Naive thymus-derived CD4-positive, alpha-beta T cell (primary cell): Measurements from ENCODE around the gene TLE2. TPM values are rescaled to one million over a fixed set of nuclear protein-coding genes. Genes with fewer than 3 reads are reported as not detected.
A peak's percentile ranks its signal among the peaks of the same experiment; 100 is the strongest.

Source experiments
- ATAC-seq: fragments of 150-1000 bp; cut with Tn5 transposase; 2 replicates; pipeline ENCODE4 v1.10.0; 2021; ENCODE audit warnings: mild to moderate bottlenecking, moderate library complexity
- CTCF ChIA-PET: fragments of 350-600 bp; sonication (Branson Sonifier 250); formaldehyde crosslinking; loops from one replicate; lab custom pipeline; 2021; ENCODE audit warnings: antibody characterized with exemption; lab: Charles Lee
- POLR2A ChIA-PET: fragments of 350-600 bp; sonication (Branson Sonifier 250); formaldehyde crosslinking; loops from one replicate; lab custom pipeline; 2021; ENCODE audit warnings: antibody characterized with exemption, inconsistent platforms; lab: Charles Lee
- DNase-seq, 9 donors: peaks; one replicate each; pipeline versions ENCODE4 v3.0.0 to v3.0.0-alpha.2; 2020 to 2022; ENCODE audit warnings: mixed read lengths in 1 of 9
- H3K27ac ChIP-seq: one replicate; pipeline ENCODE4 v1.7.0; 2013; ENCODE audit warnings: mild to moderate bottlenecking, low read depth, low read length, moderate library complexity
- H3K27me3 ChIP-seq, 2 donors: one replicate each; pipeline ENCODE4 v1.7.0; 2013; ENCODE audit warnings: low read length in 2 of 2, mild to moderate bottlenecking in 2 of 2, moderate library complexity in 2 of 2; ENCODE audit not compliant: control insufficient read depth in 2 of 2, insufficient read depth in 2 of 2
- H3K36me3 ChIP-seq, 3 experiments: 1 replicate in 2 of 3; 2 replicates in 1 of 3; pipeline ENCODE4 v1.7.0; 2013; ENCODE audit warnings: low read length in 3 of 3, mild to moderate bottlenecking in 3 of 3, moderate library complexity in 1 of 3; ENCODE audit not compliant: insufficient read depth in 3 of 3, control insufficient read depth in 2 of 3
- H3K4me1 ChIP-seq, 2 donors: one replicate each; pipeline ENCODE4 v1.7.0; 2013; ENCODE audit warnings: low read length in 2 of 2, mild to moderate bottlenecking in 2 of 2, moderate library complexity in 1 of 2; ENCODE audit not compliant: control insufficient read depth in 2 of 2, insufficient read depth in 2 of 2
- H3K4me3 ChIP-seq: 2 replicates; pipeline ENCODE4 v1.7.0; 2013; ENCODE audit warnings: mild to moderate bottlenecking, low read length
- H3K9me3 ChIP-seq, 3 experiments: 1 replicate in 2 of 3; 2 replicates in 1 of 3; pipeline ENCODE4 v1.7.0; 2013; ENCODE audit warnings: low read length in 3 of 3; ENCODE audit not compliant: control insufficient read depth in 2 of 3
- H3K27ac Mint-ChIP-seq, 9 donors: one replicate each; pipeline ENCODE4 v1.8.0; 2020 to 2022; ENCODE audit warnings: mixed read lengths in 9 of 9, mild to moderate bottlenecking in 8 of 9, moderate library complexity in 5 of 9, inconsistent platforms in 2 of 9
- H3K27me3 Mint-ChIP-seq, 5 donors: one replicate each; pipeline ENCODE4 v1.8.0; 2021 to 2022; ENCODE audit warnings: mixed read lengths in 5 of 5, mild to moderate bottlenecking in 1 of 5
- H3K36me3 Mint-ChIP-seq, 5 donors: one replicate each; pipeline ENCODE4 v1.8.0; 2020 to 2022; ENCODE audit warnings: mixed read lengths in 5 of 5, mild to moderate bottlenecking in 3 of 5, inconsistent platforms in 1 of 5
- H3K4me1 Mint-ChIP-seq, 7 donors: one replicate each; pipeline ENCODE4 v1.8.0; 2020 to 2022; ENCODE audit warnings: mixed read lengths in 7 of 7, mild to moderate bottlenecking in 3 of 7, inconsistent platforms in 1 of 7
- H3K4me3 Mint-ChIP-seq, 10 donors: one replicate each; pipeline ENCODE4 v1.8.0; 2020 to 2022; ENCODE audit warnings: mild to moderate bottlenecking in 10 of 10, mixed read lengths in 10 of 10, moderate library complexity in 6 of 10, inconsistent platforms in 2 of 10
- H3K9me3 Mint-ChIP-seq, 11 donors: one replicate each; pipeline ENCODE4 v1.8.0; 2020 to 2022; ENCODE audit warnings: mixed read lengths in 11 of 11, mild to moderate bottlenecking in 4 of 11, inconsistent platforms in 1 of 11, moderate library complexity in 1 of 11
- intact Hi-C, 2 donors: fragments of 100-400 bp; cut with micrococcal nuclease; formaldehyde crosslinking; loops; one replicate each; pipeline ENCODE4 v1.15.1; 2023
- polyA plus RNA-seq, 2 donors: library from polyadenylated mRNA; unstranded; fragments of 300-500 nt; fragmentation: Illumina TruSeq; gene quantifications; one replicate each; pipeline ENCODE4 v1.2.3, GENCODE V29; 2021
- total RNA-seq, 6 experiments: library from RNA in 5 of 6; stranded (reverse) in 5 of 6; gene quantifications; 1 replicate in 5 of 6; 2 replicates in 1 of 6; pipeline ENCODE4 v1.2.3 and lab custom pipeline; 2021 to 2026

Gene TLE2
- total and polyA plus RNA-seq, 7 experiments from 2014 or later, result 1.1 to 33.6 (median 14.3) TPM

DNA sequence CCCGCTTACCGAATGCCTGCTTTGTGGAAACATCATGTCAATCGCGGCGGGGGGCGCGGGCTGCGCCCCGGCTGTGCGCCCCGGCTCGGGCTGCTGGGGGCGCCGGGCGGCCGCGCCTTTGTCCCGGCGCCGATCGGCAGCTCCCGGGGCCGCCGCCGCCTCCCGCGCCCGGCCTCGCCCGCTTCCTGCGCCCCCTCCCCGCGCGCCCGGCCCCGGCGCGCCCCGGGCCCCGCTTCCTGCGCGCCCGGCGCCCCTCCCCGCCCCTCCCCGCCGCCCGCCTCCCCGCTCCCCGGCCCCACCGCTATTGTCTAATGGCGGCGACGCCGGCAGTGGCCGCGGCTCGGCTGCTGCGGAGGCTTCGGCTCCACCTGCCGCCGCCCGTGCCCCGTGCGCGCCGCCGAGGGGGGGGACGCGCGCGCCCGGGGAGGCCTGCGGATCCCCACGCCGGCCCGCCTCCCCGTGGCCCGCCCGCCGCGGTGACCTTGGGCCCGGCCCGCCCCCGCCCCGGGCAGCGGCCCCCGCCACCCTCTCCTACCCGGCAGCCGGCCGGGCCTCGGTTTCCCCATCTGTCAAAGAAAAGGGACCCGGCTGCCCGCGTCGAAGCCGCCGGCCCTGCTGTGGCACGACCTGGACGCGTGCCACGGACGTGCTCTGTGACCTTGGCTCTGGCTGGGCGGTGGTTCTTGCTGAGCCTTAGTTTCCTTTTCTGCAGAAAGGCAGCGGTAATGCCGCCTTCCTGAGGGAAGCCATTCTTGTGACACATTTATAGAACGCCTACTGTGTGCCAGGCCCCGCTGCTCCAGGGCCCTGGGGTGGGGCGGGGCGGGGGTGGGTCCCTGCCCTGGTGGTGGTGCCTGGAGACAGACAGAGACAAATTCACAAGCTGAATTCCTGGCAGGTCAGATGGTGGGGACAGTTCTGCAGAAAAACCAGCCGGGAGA, 33.4 kb upstream of the TLE2 start, which contains the start of gene TLE5:
TLE5 (minus strand) TSS at position 331 of the 941 bp plus-strand sequence; CDS start at position 36, 295 bp downstream.
- Histone ChIP-seq H3K27ac (peak within 1 kb of the TSS; percentile 90), H3K36me3 (peaks cover 10 to 36% (median 15%) of the 10 kb centered on the region in 3 experiments), H3K4me1 (peaks cover 24 to 43% of the 10 kb centered on the region in 2 donors), H3K9me3 (no peaks in the 10 kb centered on the region), H3K4me3 (peak within 1 kb of the TSS; percentile 99), H3K27me3 (no peaks in the 10 kb centered on the region)
- Mint-ChIP-seq H3K4me3 (peak within 1 kb of the TSS; percentile 88 to 99 (median 94)), H3K36me3 (peaks cover 0 to 23% (median 16%) of the 10 kb centered on the region in 5 donors), H3K27me3 (peaks cover 0 to under 1% (median 0%) of the 10 kb centered on the region in 5 donors), H3K27ac (peak within 1 kb of the TSS; percentile 90 to 98 (median 95)), H3K4me1 (peaks cover 13 to 45% (median 29%) of the 10 kb centered on the region in 7 donors), H3K9me3 (no peaks in the 10 kb centered on the region)
- intact Hi-C loops, result loop anchor here in 1 of 2 donors (1.0 to 2.0 kb wide), 3 partner anchors 13 to 162 kb away; partner anchors contain the start of genes GNA11 and ZNF57
- DNase-seq (peak; percentile 69 to 79 (median 76)), ATAC-seq (peak; percentile 78)
- ChIA-PET POLR2A (interaction anchor here (0.6 to 14.9 kb wide), 10 partner anchors 10 to 112 kb away, joined by 3 to 359 read pairs (median 7); no protein-coding TSS in a partner anchor), CTCF (interaction anchor here (1.3 to 3.3 kb wide), 2 partner anchors 26 to 111 kb away, joined by 4 to 18 read pairs; no protein-coding TSS in a partner anchor)

DNA sequence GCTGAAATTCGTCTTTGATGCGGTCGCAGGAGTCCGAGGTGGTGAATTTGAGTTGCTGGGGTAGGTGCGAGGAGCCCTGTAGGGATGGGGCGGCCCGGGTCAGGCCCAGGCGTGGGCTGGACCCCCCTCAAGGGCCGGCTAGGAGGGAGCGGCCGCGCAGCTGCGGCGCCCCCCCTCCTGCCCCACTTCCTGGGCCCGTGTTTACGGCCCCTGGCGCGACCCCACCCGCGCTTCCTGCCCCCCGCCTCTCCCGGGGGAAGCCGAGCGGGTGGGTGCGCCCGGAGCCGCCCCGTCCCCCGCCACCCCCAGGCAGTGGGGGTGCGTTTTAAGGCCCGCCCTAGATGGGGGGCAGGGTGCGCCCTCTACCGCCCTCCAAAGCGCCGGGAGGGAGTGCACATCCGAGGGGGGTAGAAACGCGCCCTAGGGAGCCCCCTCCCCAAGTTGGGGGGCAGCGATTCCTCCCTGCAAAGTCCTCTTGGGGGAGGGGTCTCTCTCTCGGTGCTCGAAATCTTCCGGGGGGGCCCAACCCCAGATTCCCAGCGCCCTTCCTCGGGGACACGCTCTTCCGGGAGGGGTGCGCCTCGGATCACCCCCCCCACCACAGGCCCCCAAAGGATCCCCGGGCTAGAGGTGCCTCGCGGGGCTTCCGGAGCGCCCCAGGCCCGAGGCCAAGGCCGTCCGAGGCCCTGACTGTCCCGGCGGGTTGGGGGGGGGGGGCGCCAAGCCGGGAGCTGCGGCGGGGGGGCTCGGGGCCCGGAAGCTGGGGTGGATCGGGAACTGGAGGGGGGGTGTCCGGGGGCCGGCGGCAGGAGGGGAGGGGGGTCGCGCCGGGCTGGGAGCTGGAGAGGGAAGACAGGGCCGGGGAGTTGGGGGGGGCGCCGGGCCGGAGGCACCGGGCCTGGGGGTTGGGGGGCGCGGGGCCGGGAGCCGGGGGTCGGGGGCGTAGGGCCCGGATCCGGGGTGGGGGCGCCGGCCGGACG, 32.4 kb upstream of the TLE2 start:
- Histone ChIP-seq H3K27ac (peak overlapping the region; percentile 85), H3K9me3 (no peaks in the 10 kb centered on the region), H3K4me1 (peaks cover 24 to 53% of the 10 kb centered on the region in 2 donors), H3K4me3 (peak overlapping the region; percentile 99), H3K36me3 (peaks cover 20 to 46% (median 24%) of the 10 kb centered on the region in 3 experiments), H3K27me3 (no peaks in the 10 kb centered on the region)
- Mint-ChIP-seq H3K4me1 (peaks cover 17 to 52% (median 34%) of the 10 kb centered on the region in 7 donors), H3K9me3 (no peaks in the 10 kb centered on the region), H3K36me3 (peaks cover 0 to 27% (median 19%) of the 10 kb centered on the region in 5 donors), H3K27me3 (no peaks in the 10 kb centered on the region), H3K4me3 (peak overlapping the region; percentile 91 to 99 (median 94)), H3K27ac (peak overlapping the region; percentile 81 to 98 (median 93))
- ATAC-seq, result peak; percentile 85
- POLR2A ChIA-PET, result interaction anchor here (0.6 to 14.9 kb wide), 21 partner anchors 9 to 678 kb away, joined by 3 to 359 read pairs (median 4); partner anchors contain the start of genes MFSD12 and S1PR4
- intact Hi-C loops, result loop anchor here (1.0 to 2.0 kb wide), 12 partner anchors 9 to 242 kb away; partner anchors contain the start of genes TLE6 (in 2 of the 2), GNA11 (in 1 of the 2), NCLN (in 1 of the 2) and ZNF554 (in 1 of the 2)
- DNase-seq, result peak; percentile 69 to 91 (median 91)
- CTCF ChIA-PET, result interaction anchor here (1.0 to 3.3 kb wide), 6 partner anchors 10 to 111 kb away, joined by 4 to 18 read pairs (median 5); no protein-coding TSS in a partner anchor

- H3K27me3 ChIP-seq, result no peaks in the 10 kb centered on the region
- H3K27ac ChIP-seq, result peak overlapping the region; percentile 85
- H3K9me3 ChIP-seq, result no peaks in the 10 kb centered on the region
- POLR2A ChIA-PET, result interaction anchor here (0.6 to 14.9 kb wide), 20 partner anchors 8 to 1176 kb away, joined by 3 to 359 read pairs (median 4); partner anchors contain the start of genes ABHD17A, MFSD12 and S1PR4
- intact Hi-C loops, result loop anchor here (1.0 to 2.0 kb wide), 9 partner anchors 9 to 242 kb away; partner anchors contain the start of genes TLE6 (in 2 of the 2), NCLN (in 1 of the 2) and ZNF554 (in 1 of the 2)
- peaks cover 20 to 53% (median 25%) of the 10 kb centered on the region in 3 experiments for H3K36me3 ChIP-seq
- H3K4me3 ChIP-seq, result peak overlapping the region; percentile 99
- H3K4me1 Mint-ChIP-seq, result peaks cover 18 to 54% (median 35%) of the 10 kb centered on the region in 7 donors
- H3K27ac Mint-ChIP-seq, result peak overlapping the region; percentile 81 to 98 (median 93)
- H3K27me3 Mint-ChIP-seq, result no peaks in the 10 kb centered on the region
- peak overlapping the region; percentile 91 to 99 (median 94) for H3K4me3 Mint-ChIP-seq
- no peaks in the 10 kb centered on the region for H3K9me3 Mint-ChIP-seq
- ATAC-seq (no peak), DNase-seq (peak in 1 of 9 donors; percentile 28)
- peaks cover 24 to 55% of the 10 kb centered on the region in 2 donors for H3K4me1 ChIP-seq
- CTCF ChIA-PET, result interaction anchor here (1.0 to 3.3 kb wide), 6 partner anchors 9 to 111 kb away, joined by 4 to 18 read pairs (median 5); no protein-coding TSS in a partner anchor
- peaks cover 0 to 27% (median 19%) of the 10 kb centered on the region in 5 donors for H3K36me3 Mint-ChIP-seq
These were observed 31.7 kb upstream of the TLE2 start for GRCh38 chr19:3060857-3061181.

DNA sequence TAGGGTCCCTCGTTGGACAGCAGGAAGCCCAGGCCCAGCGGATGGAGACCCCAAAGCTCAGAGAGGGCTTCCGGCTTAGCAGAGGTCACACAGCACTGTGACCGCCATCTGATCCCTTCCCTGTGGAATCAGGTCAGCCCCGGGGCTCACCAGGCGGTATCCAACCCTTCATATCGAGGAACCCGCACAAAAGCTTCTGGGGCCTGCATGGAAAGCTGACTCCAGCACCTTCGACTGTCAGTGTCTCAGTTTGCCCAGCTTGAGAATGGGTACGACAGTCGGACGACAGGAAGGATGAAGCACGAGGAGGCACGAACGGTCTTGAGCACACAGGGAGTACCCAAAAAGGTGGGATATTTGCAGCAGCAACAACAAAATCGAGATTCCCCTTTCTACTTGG, 30.6 kb upstream of the TLE2 start:
- Mint-ChIP-seq H3K36me3 (peaks cover 0 to 32% (median 25%) of the 10 kb centered on the region in 5 donors), H3K4me3 (peak overlapping the region; percentile 67 to 99 (median 94)), H3K27me3 (no peaks in the 10 kb centered on the region), H3K9me3 (no peaks in the 10 kb centered on the region), H3K27ac (peak overlapping the region; percentile 81 to 98 (median 93)), H3K4me1 (peaks cover 26 to 58% (median 43%) of the 10 kb centered on the region in 7 donors)
- Histone ChIP-seq H3K4me3 (peak overlapping the region; percentile 99), H3K36me3 (peaks cover 20 to 64% (median 37%) of the 10 kb centered on the region in 3 experiments), H3K27me3 (no peaks in the 10 kb centered on the region), H3K4me1 (peaks cover 24 to 60% of the 10 kb centered on the region in 2 donors), H3K9me3 (no peaks in the 10 kb centered on the region), H3K27ac (peak overlapping the region; percentile 85)
- ChIA-PET POLR2A (interaction anchor here (0.6 to 14.9 kb wide), 10 partner anchors 9 to 1929 kb away, joined by 3 to 359 read pairs (median 4); partner anchors contain the start of genes ABHD17A and S1PR4), CTCF (interaction anchor here (1.8 kb wide), 1 partner anchor 8 kb away, joined by 6 read pairs; no protein-coding TSS in a partner anchor)
- no peak for ATAC-seq
- no peak for DNase-seq
- intact Hi-C loops, result loop anchor here in 1 of 2 donors (2.0 kb wide), 2 partner anchors 83 to 109 kb away; partner anchors contain the start of gene TLE6

- Histone ChIP-seq H3K27ac (peak overlapping the region; percentile 85), H3K9me3 (no peaks in the 10 kb centered on the region), H3K4me3 (no peak overlapping the region), H3K4me1 (peaks cover 24 to 63% of the 10 kb centered on the region in 2 donors), H3K27me3 (no peaks in the 10 kb centered on the region), H3K36me3 (peaks cover 20 to 71% (median 39%) of the 10 kb centered on the region in 3 experiments)
- ChIA-PET POLR2A (interaction anchor here (0.6 to 14.9 kb wide), 7 partner anchors 8 to 1928 kb away, joined by 3 to 359 read pairs (median 4); partner anchors contain the start of gene TLE6), CTCF (interaction anchor here (1.1 kb wide), 1 partner anchor 17 kb away, joined by 3 read pairs; no protein-coding TSS in a partner anchor)
- no peak for ATAC-seq
- Mint-ChIP-seq H3K4me1 (peaks cover 32 to 62% (median 47%) of the 10 kb centered on the region in 7 donors), H3K4me3 (peak overlapping the region in 9 of 10 donors; percentile 56 to 97 (median 79)), H3K27ac (peak overlapping the region in 8 of 9 donors; percentile 23 to 93 (median 79)), H3K27me3 (no peaks in the 10 kb centered on the region), H3K36me3 (peaks cover 0 to 34% (median 26%) of the 10 kb centered on the region in 5 donors), H3K9me3 (no peaks in the 10 kb centered on the region)
- DNase-seq, result no peak
- intact Hi-C loops, result no loop called here
These were observed 29.8 kb upstream of the TLE2 start for GRCh38 chr19:3058821-3059314.
